ENCODE results near the gene SOCS3.

DNA sequence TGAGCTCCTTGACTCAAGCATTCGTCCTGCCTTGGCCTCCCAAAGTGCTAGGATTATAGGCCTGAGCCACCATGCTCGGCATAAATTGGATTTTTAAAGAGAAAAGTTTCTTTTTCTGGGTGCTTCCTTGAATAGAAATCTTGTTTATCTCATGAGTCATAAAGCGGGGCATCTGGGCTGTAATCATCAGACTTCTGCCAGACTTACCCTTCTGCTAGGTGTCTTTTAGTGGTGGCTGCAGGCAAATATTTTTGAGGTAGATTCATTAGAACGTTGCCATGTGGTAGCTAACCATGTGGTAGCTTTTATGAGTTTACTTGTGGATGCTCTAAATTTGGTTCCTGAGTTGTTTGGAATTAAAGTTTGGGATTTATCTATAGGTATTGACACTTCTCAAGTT, 32.0 kb upstream of the SOCS3 start:
- TF ChIP-seq, protein P1, sequence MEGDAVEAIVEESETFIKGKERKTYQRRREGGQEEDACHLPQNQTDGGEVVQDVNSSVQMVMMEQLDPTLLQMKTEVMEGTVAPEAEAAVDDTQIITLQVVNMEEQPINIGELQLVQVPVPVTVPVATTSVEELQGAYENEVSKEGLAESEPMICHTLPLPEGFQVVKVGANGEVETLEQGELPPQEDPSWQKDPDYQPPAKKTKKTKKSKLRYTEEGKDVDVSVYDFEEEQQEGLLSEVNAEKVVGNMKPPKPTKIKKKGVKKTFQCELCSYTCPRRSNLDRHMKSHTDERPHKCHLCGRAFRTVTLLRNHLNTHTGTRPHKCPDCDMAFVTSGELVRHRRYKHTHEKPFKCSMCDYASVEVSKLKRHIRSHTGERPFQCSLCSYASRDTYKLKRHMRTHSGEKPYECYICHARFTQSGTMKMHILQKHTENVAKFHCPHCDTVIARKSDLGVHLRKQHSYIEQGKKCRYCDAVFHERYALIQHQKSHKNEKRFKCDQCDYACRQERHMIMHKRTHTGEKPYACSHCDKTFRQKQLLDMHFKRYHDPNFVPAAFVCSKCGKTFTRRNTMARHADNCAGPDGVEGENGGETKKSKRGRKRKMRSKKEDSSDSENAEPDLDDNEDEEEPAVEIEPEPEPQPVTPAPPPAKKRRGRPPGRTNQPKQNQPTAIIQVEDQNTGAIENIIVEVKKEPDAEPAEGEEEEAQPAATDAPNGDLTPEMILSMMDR (IDR thresholded peaks at IDR 0.05) = no peak
- no peak for TF ChIP-seq POLR2A (IDR thresholded peaks at IDR 0.05)

All from testis (tissue), 2 donors.